ENCODE data around the gene UAP1L1. TPM values are rescaled to one million over a fixed set of nuclear protein-coding genes. Genes with fewer than 3 reads are reported as not detected.

UAP1L1 gene
- total RNA-seq, 3 donors from 2014 or later, result 10.5 to 13.6 (median 12.8) TPM

- Histone ChIP-seq H3K36me3 (ENCODE audit: low read depth) (no peaks in the 10 kb centered on the region), H3K9me3 (no peaks in the 10 kb centered on the region), H3K4me1 (ENCODE audit: low read depth) (peaks cover 28% of the 10 kb centered on the region), H3K4me3 (no peak overlapping the region)
- no peak for TF ChIP-seq CTCF (IDR thresholded peaks at IDR 0.05)
- DNase-seq (peak in 1 of 3 donors; percentile 56), ATAC-seq (no peak)
- intact Hi-C loops (cut with DNase I, micrococcal nuclease), result no loop called here
These were observed 33.3 kb upstream of the UAP1L1 start for GRCh38 chr9:137044037-137044436.

- Histone ChIP-seq H3K9me3 (no peaks in the 10 kb centered on the region), H3K36me3 (ENCODE audit: low read depth) (no peaks in the 10 kb centered on the region), H3K4me1 (ENCODE audit: low read depth) (peaks cover 28% of the 10 kb centered on the region), H3K4me3 (no peak overlapping the region)
- DNase-seq, result peak; percentile 66 to 75 (median 74)
- peak; percentile 67 for ATAC-seq
- intact Hi-C loops (cut with DNase I, micrococcal nuclease), result no loop called here
- no peak for TF ChIP-seq CTCF (IDR thresholded peaks at IDR 0.05)
These were observed 32.7 kb upstream of the UAP1L1 start for GRCh38 chr9:137044502-137045177.

GRCh38 chr9:137045294-137046087 is 31.8 kb upstream of the UAP1L1 start:
- peak overlapping the region; percentile 7 for H3K4me3 ChIP-seq
- no peaks in the 10 kb centered on the region for H3K36me3 ChIP-seq (ENCODE audit: low read depth)
- peaks cover 28% of the 10 kb centered on the region for H3K4me1 ChIP-seq (ENCODE audit: low read depth)
- DNase-seq, result peak in 2 of 3 donors; percentile 38 to 67
- intact Hi-C loops (cut with DNase I, micrococcal nuclease), result no loop called here
- TF ChIP-seq CTCF (IDR thresholded peaks at IDR 0.05), result no peak
- H3K9me3 ChIP-seq, result no peaks in the 10 kb centered on the region
- peak; percentile 33 for ATAC-seq

GRCh38 chr9:137046088-137046787 is 31.1 kb upstream of the UAP1L1 start, which contains the start of gene NPDC1:
NPDC1 (minus strand) TSS chr9:137046177; CDS start chr9:137045989, 188 bp downstream.
- H3K9me3 ChIP-seq, result no peaks in the 10 kb centered on the region
- peak; percentile 81 to 93 (median 91) for DNase-seq

More at GRCh38 chr9:137046088-137046787, 31.1 kb upstream of the UAP1L1 start, which contains the start of gene NPDC1:
- peaks cover 28% of the 10 kb centered on the region for H3K4me1 ChIP-seq (ENCODE audit: low read depth)
- intact Hi-C loops (cut with DNase I, micrococcal nuclease), result no loop called here
- peak; percentile 81 for ATAC-seq
- peak; percentile 86 for TF ChIP-seq CTCF (IDR thresholded peaks at IDR 0.05)
- peak within 1 kb of the TSS; percentile 7 for H3K4me3 ChIP-seq
- H3K36me3 ChIP-seq (ENCODE audit: low read depth), result no peaks in the 10 kb centered on the region
